Cardiac muscle cell (in vitro differentiated cells and primary cell): ENCODE data around the gene GRIN1. TPM values are rescaled to one million over a fixed set of nuclear protein-coding genes. Genes with fewer than 3 reads are reported as not detected.

ENCODE experiments used
- DNase-seq, 2 donors: peaks; one replicate each; pipeline versions ENCODE4 v3.0.0 to v3.0.0-alpha.2; 2010 to 2017; ENCODE audit warnings: low read depth in 1 of 2, low spot score in 1 of 2
- H3K27ac ChIP-seq: fragments of 200-600 bp; sonication (generic); 2 replicates; pipeline ENCODE4 v1.5.1; 2016
- H3K27me3 ChIP-seq: fragments of 200-600 bp; sonication (generic); 2 replicates; pipeline ENCODE4 v1.6.0; 2016; ENCODE audit warnings: control low read depth
- H3K36me3 ChIP-seq: fragments of 200-600 bp; sonication (generic); 2 replicates; pipeline ENCODE4 v1.5.1; 2016; ENCODE audit warnings: control low read depth
- H3K4me1 ChIP-seq: fragments of 200-600 bp; sonication (generic); 2 replicates; pipeline ENCODE4 v1.8.1; 2017; ENCODE audit warnings: low read depth, mild to moderate bottlenecking, mixed run types
- H3K4me3 ChIP-seq: fragments of 200-600 bp; sonication (generic); 2 replicates; pipeline ENCODE4 v1.5.1; 2016; ENCODE audit warnings: mild to moderate bottlenecking
- H3K9me3 ChIP-seq: fragments of 200-600 bp; sonication (generic); 2 replicates; pipeline ENCODE4 v1.5.1; 2017; ENCODE audit warnings: low read depth, mild to moderate bottlenecking, control low read depth
- polyA plus RNA-seq: library from polyadenylated mRNA; unstranded; fragments of >200 nt; fragmentation: Nextera tagmentation; extraction: Ambion mirVana; gene quantifications from 2 replicates; pipeline ENCODE4 v1.2.1, GENCODE V29; 2016
- total RNA-seq: library from RNA; depleted of rRNA; stranded (reverse); fragments of >200 nt; gene quantifications from 2 replicates; pipeline ENCODE4 v1.2.3, GENCODE V29; 2016
- TF ChIP-seq, protein P1 (sequence below): IDR thresholded peaks from 2 replicates; pipeline ENCODE4 v1.5.1; 2012; ENCODE audit warnings: low read depth, mild to moderate bottlenecking, low read length

Gene GRIN1
- total and polyA plus RNA-seq, 2 experiments from 2014 or later = 0.03 to 0.22 TPM

- Histone ChIP-seq H3K36me3 (peaks cover 15% of the 10 kb centered on the region), H3K9me3 (no peaks in the 10 kb centered on the region), H3K27ac (no peak overlapping the region), H3K4me3 (no peak overlapping the region), H3K4me1 (no peaks in the 10 kb centered on the region), H3K27me3 (peaks cover 28% of the 10 kb centered on the region)
- TF ChIP-seq, protein P1, sequence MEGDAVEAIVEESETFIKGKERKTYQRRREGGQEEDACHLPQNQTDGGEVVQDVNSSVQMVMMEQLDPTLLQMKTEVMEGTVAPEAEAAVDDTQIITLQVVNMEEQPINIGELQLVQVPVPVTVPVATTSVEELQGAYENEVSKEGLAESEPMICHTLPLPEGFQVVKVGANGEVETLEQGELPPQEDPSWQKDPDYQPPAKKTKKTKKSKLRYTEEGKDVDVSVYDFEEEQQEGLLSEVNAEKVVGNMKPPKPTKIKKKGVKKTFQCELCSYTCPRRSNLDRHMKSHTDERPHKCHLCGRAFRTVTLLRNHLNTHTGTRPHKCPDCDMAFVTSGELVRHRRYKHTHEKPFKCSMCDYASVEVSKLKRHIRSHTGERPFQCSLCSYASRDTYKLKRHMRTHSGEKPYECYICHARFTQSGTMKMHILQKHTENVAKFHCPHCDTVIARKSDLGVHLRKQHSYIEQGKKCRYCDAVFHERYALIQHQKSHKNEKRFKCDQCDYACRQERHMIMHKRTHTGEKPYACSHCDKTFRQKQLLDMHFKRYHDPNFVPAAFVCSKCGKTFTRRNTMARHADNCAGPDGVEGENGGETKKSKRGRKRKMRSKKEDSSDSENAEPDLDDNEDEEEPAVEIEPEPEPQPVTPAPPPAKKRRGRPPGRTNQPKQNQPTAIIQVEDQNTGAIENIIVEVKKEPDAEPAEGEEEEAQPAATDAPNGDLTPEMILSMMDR = no peak
- DNase-seq = no peak
Observed at GRCh38 chr9:137178201-137178938, 39.4 kb downstream of the GRIN1 start.

DNA sequence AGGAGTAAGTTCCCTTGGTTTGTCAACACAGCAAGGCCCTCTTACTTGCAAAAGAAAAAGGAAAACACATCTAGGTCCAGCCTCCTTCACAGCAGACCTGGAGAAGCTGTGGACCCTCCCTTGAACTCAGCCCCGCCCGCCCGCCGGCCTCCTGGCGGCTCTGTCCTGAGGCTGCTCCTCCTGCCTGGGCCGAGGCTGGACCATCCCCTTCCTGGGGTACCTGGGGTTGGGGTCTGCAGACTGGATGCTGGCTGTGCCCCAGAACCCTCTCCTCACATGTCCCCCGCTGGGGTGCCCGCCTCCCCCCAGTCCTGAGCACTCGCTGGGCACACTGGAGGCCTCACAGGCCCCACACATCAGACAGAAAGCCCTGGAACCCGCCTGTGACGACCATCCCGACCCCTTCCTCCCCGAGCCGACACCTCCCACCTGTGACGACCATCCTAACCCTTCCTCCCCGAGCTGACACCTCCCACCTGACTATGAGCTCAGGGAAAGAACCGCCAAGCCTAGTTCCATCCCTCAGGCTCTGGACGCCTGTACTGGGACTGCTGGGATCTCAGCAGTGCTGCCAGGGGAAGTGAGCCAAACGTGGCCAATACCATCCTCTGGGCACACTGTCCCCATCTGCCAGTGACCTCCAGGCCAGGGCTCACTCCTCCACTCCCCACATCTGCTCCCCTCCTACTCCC, 40.1 kb downstream of the GRIN1 start:
- no peak overlapping the region for H3K4me3 ChIP-seq
- no peaks in the 10 kb centered on the region for H3K9me3 ChIP-seq
- H3K4me1 ChIP-seq = no peaks in the 10 kb centered on the region
- TF ChIP-seq, protein P1 = no peak
- H3K36me3 ChIP-seq = peaks cover 18% of the 10 kb centered on the region
- H3K27me3 ChIP-seq = peaks cover 21% of the 10 kb centered on the region
- no peak overlapping the region for H3K27ac ChIP-seq
- no peak for DNase-seq

- H3K36me3 ChIP-seq = peaks cover 18% of the 10 kb centered on the region
- TF ChIP-seq, protein P1 = no peak
- no peak for DNase-seq
- H3K9me3 ChIP-seq = no peaks in the 10 kb centered on the region
- peaks cover 15% of the 10 kb centered on the region for H3K27me3 ChIP-seq
- H3K4me3 ChIP-seq = no peak overlapping the region
- no peak overlapping the region for H3K27ac ChIP-seq
- H3K4me1 ChIP-seq = no peaks in the 10 kb centered on the region
Observed at GRCh38 chr9:137179761-137180160, 40.8 kb downstream of the GRIN1 start.

GRCh38 chr9:137180491-137180890, 41.5 kb downstream of the GRIN1 start:
- no peak overlapping the region for H3K4me3 ChIP-seq
- H3K36me3 ChIP-seq = peaks cover 18% of the 10 kb centered on the region
- no peaks in the 10 kb centered on the region for H3K4me1 ChIP-seq
- H3K27ac ChIP-seq = no peak overlapping the region
- no peak for DNase-seq
- H3K9me3 ChIP-seq = no peaks in the 10 kb centered on the region
- peaks cover 8% of the 10 kb centered on the region for H3K27me3 ChIP-seq
- TF ChIP-seq, protein P1 = no peak

GRCh38 chr9:137181680-137182079, 42.7 kb downstream of the GRIN1 start:
- peaks cover 21% of the 10 kb centered on the region for H3K36me3 ChIP-seq
- no peak overlapping the region for H3K4me3 ChIP-seq
- H3K27me3 ChIP-seq = no peaks in the 10 kb centered on the region
- TF ChIP-seq, protein P1 = no peak
- no peak overlapping the region for H3K27ac ChIP-seq
- H3K9me3 ChIP-seq = no peaks in the 10 kb centered on the region
- no peak for DNase-seq
- no peaks in the 10 kb centered on the region for H3K4me1 ChIP-seq
